COLO829 (cell line): ENCODE results near the gene COTL1.

Experiments
- DNase-seq: peaks from one replicate; pipeline ENCODE4 v3.0.0; 2012; ENCODE audit warnings: low spot score

Gene COTL1

GRCh38 chr16:84548971-84549844 lies 68.7 kb downstream of the COTL1 start:
- peak; percentile 35 for DNase-seq

DNA sequence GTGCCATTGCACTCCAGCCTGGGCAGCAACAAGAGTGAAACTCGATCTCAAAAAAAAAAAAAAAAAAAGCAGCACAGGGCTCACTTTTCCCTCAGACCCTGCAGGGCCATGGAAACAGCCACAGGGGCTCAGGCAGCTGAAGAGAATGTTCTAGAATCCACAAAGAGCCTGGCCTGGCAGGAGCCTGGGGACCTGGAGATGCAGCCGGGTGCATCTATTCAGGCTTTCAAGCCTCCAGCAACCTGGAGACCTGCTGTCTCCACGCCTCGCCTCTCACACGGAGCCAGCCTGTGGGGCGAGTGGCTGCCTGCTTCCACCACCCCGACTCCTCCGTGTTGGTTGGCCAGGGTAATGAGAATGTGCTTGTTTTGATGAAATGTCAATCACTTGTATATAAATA lies 69.4 kb downstream of the COTL1 start:
- no peak for DNase-seq

DNA sequence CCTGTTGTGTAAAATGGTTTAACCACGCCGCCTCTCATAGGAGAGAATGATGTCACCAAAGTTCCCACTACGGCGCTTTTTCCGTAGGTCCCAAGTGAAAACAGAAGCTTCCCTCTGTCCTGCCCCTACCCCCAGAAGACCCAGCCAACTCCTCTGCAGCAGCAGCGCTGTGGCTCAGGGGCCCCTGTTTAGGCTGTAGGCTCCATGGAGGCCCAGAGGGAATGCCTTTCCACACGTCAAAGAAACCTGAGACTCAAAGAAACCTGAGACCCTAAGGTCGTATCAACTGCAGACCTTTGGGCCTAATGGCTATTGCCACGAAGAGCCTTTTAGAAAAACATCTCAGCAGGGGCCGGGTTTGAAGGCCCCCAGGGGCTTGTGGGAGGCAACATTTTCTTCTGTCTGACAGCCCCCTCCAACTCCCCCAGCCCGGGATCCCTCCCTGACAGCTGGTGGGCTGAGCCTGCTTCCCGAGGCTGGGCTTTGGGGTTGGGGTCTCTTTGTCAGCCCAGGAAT lies 70.3 kb downstream of the COTL1 start:
- DNase-seq = no peak

- DNase-seq = no peak
Observed at GRCh38 chr16:84546669-84547545, 71.0 kb downstream of the COTL1 start.

- DNase-seq = no peak
Observed at GRCh38 chr16:84545114-84545737, 72.7 kb downstream of the COTL1 start.

DNA sequence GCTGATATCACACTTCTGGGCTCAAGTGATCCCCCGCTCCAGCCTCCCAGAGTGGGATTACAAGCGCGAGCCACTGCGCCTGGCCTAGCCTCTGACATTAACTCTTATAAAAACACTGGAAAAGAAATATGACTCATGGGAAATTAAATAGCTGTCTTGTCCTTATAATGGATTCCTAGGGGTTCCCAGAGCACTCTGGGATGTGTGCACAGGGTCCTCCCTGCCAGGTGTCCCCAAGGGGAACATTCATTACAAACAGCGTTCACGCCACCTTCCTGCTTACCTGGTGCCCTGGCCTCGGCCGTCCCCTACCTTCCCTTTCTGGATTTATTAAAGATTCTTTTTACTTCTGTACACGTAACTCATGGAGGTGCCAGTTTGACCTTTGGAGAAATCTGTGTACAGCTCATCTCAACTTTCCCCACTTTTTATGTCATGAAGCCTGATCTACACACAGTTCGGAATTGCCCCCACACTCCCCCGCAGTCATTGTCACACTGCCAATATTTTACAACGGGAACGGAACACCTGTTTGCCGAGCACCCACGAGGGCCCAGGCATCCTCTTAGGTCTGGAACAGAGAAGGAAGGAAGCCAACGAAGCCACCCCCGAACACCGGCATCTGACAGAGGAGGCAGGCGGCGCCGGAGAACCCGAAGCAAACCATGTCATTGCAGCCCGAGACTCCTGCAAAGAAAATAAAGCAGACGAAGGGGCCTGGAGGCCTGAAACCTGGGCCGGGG lies 73.7 kb downstream of the COTL1 start:
- DNase-seq = no peak

DNA sequence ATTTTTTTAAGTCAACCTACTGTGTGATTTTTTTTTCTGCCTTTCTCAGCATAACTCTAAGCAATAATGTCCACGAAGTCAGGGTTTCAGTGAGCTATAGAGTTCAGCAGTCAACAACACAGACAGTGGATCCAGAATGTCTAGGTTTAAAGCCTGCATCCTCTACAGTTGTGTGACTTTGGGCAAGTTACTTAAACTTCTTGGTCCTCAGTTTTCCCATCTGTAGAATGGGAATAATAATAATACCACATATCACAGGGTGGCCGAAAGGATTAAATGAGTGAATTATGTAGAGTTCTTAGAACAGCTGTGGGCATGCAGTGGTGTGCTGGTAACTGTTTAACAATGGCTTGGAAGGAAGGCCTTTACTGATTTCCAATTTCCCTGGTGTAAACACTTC lies 74.6 kb downstream of the COTL1 start:
- DNase-seq = no peak

GRCh38 chr16:84541999-84542817 lies 75.7 kb downstream of the COTL1 start:
- DNase-seq = no peak

DNA sequence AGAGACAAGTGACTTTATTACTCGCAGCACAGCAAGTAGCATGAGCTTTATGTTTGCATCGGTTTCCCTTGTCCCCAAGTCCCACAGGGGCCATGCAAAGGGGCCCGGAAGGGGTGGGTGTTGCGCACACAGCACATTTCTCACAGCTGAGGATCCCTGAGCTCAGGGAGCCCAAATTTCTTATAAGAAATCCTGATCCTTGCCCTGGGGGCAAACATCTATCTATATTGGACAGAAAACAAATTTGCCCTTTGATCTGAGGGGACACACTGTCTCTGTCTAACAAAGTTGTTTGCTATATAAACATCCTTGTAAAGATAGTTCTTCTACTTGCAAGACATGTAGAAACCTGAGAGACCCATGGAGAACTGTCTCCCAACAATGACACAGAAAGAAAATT lies 77.7 kb downstream of the COTL1 start:
- DNase-seq = no peak

DNA sequence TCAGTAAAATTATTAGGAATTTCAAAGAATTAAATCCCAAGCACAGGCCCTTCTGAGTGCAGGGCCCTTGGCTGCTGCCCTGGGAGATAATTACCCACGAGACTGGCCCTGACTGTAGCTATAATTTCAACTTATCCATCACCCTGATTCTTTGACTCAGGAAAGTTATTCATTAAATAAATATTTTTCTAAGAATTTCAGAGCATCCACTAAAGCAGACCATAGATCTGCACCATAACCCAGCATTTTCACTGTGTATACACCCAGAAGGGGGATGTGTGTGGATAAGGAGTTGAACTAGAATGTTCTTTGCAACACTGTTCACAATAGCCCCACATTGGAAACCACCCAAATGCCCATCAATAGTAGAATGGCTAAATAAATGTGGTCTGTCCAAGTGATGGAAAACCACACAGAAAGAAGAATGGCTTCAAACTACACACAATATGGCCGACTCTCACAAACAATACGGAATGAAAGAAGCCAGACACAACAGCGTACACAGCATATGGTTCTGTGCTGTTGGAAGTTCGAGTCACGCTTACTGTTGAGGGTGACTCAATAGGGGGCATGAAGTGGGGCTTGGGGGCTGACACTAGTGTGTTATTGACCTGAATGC lies 79.5 kb downstream of the COTL1 start:
- DNase-seq = no peak

DNA sequence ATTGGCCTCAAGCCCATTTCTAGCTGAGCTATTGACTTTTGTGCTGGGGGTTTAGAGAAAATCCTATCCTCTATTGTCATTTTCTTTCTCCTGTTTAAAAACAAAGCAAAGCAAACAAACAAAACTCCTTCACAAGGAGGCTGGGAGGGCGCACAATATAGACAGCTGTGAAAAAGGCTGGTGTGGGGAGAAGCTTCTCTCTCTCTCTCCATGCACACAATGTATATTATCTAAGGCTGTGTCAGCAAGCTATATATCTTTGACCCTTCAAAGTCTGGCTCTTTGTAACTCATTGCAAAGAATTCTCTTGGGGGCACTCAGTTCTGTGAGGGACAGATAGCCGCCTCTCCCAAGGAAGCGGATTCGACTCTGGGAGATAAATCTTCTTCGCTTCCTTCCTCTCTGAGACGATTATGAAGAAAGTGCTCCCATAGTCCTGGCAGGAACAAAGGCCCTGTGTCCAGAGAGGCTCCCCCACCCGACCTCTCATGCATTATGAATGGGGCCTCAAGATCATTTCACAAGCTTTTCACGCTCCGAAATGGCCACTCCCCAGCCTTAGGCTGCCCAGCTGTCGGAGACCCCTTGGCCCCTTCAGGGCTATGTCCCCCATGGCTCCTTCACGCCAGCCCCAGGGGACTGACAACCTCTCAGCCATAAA lies 80.3 kb downstream of the COTL1 start:
- peak; percentile 88 for DNase-seq

- DNase-seq = no peak
Observed at GRCh38 chr16:84535851-84536250, 82.0 kb downstream of the COTL1 start.

- DNase-seq = no peak
Observed at GRCh38 chr16:84535408-84535807, 82.5 kb downstream of the COTL1 start.

- DNase-seq = no peak
Observed at GRCh38 chr16:84534815-84535214, 83.1 kb downstream of the COTL1 start.

DNA sequence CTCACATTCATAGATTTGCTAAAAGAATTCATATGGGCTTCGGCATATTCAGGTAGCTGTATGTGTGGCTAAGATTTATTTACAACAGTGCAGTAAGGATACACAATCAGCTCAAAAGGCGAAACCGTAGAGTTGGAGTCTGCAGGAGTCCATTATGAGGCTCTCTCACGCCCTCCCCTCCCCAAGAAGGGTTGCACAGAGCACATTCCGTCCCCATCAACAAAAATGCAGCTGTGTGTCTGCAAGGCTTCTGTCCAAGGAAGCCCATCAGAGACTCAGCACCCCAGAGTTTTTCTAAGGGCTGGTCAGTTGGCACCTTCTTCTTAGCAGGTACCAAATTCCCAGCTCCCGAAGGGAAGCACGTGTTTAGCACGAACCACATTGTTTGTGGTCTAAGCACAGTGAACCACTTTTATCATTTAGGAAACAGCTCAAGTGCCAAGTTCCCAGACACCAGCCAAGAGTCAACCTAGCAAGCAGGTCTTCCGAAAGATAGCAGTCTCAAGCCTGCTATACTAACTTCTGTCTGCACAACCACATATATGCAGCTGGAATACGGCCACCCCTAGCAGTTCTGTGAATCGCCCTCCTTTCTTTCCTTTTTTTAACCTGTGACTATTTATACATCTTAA lies 84.9 kb downstream of the COTL1 start:
- DNase-seq = no peak

- peak; percentile 86 for DNase-seq
Observed at GRCh38 chr16:84532291-84532724, 85.6 kb downstream of the COTL1 start.

- DNase-seq = no peak
Observed at GRCh38 chr16:84531671-84532111, 86.2 kb downstream of the COTL1 start.

GRCh38 chr16:84530590-84530989 lies 87.3 kb downstream of the COTL1 start:
- DNase-seq = no peak

GRCh38 chr16:84529607-84530006 lies 88.3 kb downstream of the COTL1 start:
- DNase-seq = no peak
